GM19463 (cell line): ENCODE results near the gene TENT5A.
"Not testable (repeated sequence)": the region's sequence is repeated elsewhere in the genome, so short reads cannot be mapped to it uniquely, and the experiment has no call there.

ENCODE experiments used
- ATAC-seq: cut with Tn5 transposase; IDR thresholded peaks from one replicate; pipeline ENCODE4 v1.9.1; 2021; ENCODE audit warnings: mild to moderate bottlenecking, moderate library complexity; ENCODE audit not compliant: unreplicated experiment

Gene TENT5A

GRCh38 chr6:81751388-81752083 lies 945 bp downstream of the TENT5A start:
- ATAC-seq: no peak

- ATAC-seq: no peak
These were observed 1.6 kb downstream of the TENT5A start for GRCh38 chr6:81750681-81751387.

- no peak for ATAC-seq
These were observed 2.3 kb downstream of the TENT5A start for GRCh38 chr6:81750200-81750599.

- ATAC-seq: no peak
These were observed 2.8 kb downstream of the TENT5A start for GRCh38 chr6:81749707-81750106.

- ATAC-seq: no peak
These were observed 3.5 kb downstream of the TENT5A start for GRCh38 chr6:81748994-81749393.

GRCh38 chr6:81747327-81747726 lies 5.2 kb downstream of the TENT5A start:
- no peak for ATAC-seq

GRCh38 chr6:81744131-81744530 lies 8.3 kb downstream of the TENT5A start:
- ATAC-seq: no peak

GRCh38 chr6:81743649-81744048 lies 8.8 kb downstream of the TENT5A start:
- ATAC-seq: no peak

GRCh38 chr6:81741689-81742088 lies 10.8 kb downstream of the TENT5A start:
- no peak for ATAC-seq

GRCh38 chr6:81740591-81740990 lies 11.9 kb downstream of the TENT5A start:
- ATAC-seq: not testable (repeated sequence)

- ATAC-seq: no peak
These were observed 13.0 kb downstream of the TENT5A start for GRCh38 chr6:81739230-81740195.

- ATAC-seq: no peak
These were observed 16.1 kb downstream of the TENT5A start for GRCh38 chr6:81736428-81736827.

GRCh38 chr6:81735756-81736380 lies 16.6 kb downstream of the TENT5A start:
- no peak for ATAC-seq

GRCh38 chr6:81734500-81735150 lies 17.9 kb downstream of the TENT5A start:
- ATAC-seq: no peak

- ATAC-seq: no peak
These were observed 18.4 kb downstream of the TENT5A start for GRCh38 chr6:81734081-81734480.

- peak; percentile 29 for ATAC-seq
These were observed 20.7 kb downstream of the TENT5A start for GRCh38 chr6:81731814-81732213.

GRCh38 chr6:81727876-81728517 lies 24.5 kb downstream of the TENT5A start:
- peak; percentile 86 for ATAC-seq

- ATAC-seq: no peak
These were observed 27.4 kb downstream of the TENT5A start for GRCh38 chr6:81725127-81725526.

GRCh38 chr6:81722506-81723223 lies 29.8 kb downstream of the TENT5A start:
- no peak for ATAC-seq
